Calu3 (cell line): ENCODE results near the gene VPS13C. TPM values are rescaled to one million over a fixed set of nuclear protein-coding genes. Genes with fewer than 3 reads are reported as not detected.

Experiments
- BruUV-seq: library from RNA; stranded (reverse); fragments of 400-500 nt; replicated peaks from 2 replicates; lab custom pipeline; 2021; lab: Mats Ljungman, UMichigan
- CTCF ChIA-PET: fragments of 300-600 bp; sonication (Branson Sonifier 250); formaldehyde crosslinking; loops from one replicate; lab custom pipeline; 2022; ENCODE audit warnings: antibody characterized with exemption; lab: Charles Lee
- DNase-seq: peaks from one replicate; pipeline ENCODE4 v3.0.0; 2022
- H3K27ac Mint-ChIP-seq: one replicate; pipeline ENCODE4 v1.8.0; 2022; ENCODE audit warnings: mixed read lengths; ENCODE audit not compliant: unreplicated experiment
- H3K27me3 Mint-ChIP-seq: one replicate; pipeline ENCODE4 v1.8.0; 2022; ENCODE audit warnings: mixed read lengths; ENCODE audit not compliant: unreplicated experiment
- H3K36me3 Mint-ChIP-seq: one replicate; pipeline ENCODE4 v1.8.0; 2022; ENCODE audit warnings: mild to moderate bottlenecking, moderate library complexity, mixed read lengths; ENCODE audit not compliant: insufficient read depth, unreplicated experiment
- H3K4me1 Mint-ChIP-seq: one replicate; pipeline ENCODE4 v1.8.0; 2022; ENCODE audit warnings: mild to moderate bottlenecking, low read depth, mixed read lengths; ENCODE audit not compliant: unreplicated experiment
- H3K4me3 Mint-ChIP-seq: one replicate; pipeline ENCODE4 v1.8.0; 2022; ENCODE audit warnings: mild to moderate bottlenecking, low read depth, moderate library complexity, mixed read lengths; ENCODE audit not compliant: unreplicated experiment
- H3K9me3 Mint-ChIP-seq: one replicate; pipeline ENCODE4 v1.8.0; 2022; ENCODE audit warnings: low read depth, mixed read lengths; ENCODE audit not compliant: unreplicated experiment
- intact Hi-C: fragments of 100-400 bp; cut with micrococcal nuclease; formaldehyde crosslinking; loops from one replicate; pipeline ENCODE4 v1.10.0; 2022; ENCODE audit not compliant: unreplicated experiment
- total RNA-seq: library from RNA; stranded (reverse); gene quantifications from 2 replicates; pipeline ENCODE4 v1.2.3, GENCODE V29; 2022
- TF ChIP-seq, protein P1 (sequence below): fragments of 200-600 bp; IDR thresholded peaks from one replicate; pipeline ENCODE4 v1.8.0; 2022; ENCODE audit warnings: antibody characterized with exemption; ENCODE audit not compliant: unreplicated experiment

VPS13C gene
- total RNA-seq, 1 experiment from 2014 or later = 99.9 TPM

DNA sequence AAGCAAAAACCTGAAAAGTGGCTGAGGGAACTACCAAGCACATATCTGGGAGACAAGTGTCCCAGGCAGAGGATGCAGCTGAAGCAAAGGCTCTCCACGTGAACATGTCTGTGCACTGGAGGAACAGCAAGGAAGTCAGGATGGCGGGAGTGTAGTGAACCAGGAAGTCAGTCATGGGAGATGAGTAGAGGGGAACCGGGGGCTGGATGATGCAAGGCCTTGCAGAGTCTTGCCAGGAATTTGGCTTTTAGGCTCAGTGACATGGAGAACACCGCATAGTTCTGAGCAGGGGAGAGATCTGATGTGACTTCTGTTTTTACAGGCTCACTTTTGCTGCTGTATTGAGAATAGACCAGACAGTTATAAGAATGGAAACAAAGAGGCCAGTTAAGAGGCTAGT, 25.5 kb upstream of the VPS13C start:
- BruUV-seq = no TSS peak
- no peak for DNase-seq
- H3K4me1 Mint-ChIP-seq = peaks cover 39% of the 10 kb centered on the region
- peaks cover 10% of the 10 kb centered on the region for H3K9me3 Mint-ChIP-seq
- no peaks in the 10 kb centered on the region for H3K27me3 Mint-ChIP-seq
- H3K27ac Mint-ChIP-seq = no peak overlapping the region
- CTCF ChIA-PET = no interaction called here
- intact Hi-C loops = no loop called here
- no peak overlapping the region for H3K4me3 Mint-ChIP-seq
- no peaks in the 10 kb centered on the region for H3K36me3 Mint-ChIP-seq
- TF ChIP-seq, protein P1, sequence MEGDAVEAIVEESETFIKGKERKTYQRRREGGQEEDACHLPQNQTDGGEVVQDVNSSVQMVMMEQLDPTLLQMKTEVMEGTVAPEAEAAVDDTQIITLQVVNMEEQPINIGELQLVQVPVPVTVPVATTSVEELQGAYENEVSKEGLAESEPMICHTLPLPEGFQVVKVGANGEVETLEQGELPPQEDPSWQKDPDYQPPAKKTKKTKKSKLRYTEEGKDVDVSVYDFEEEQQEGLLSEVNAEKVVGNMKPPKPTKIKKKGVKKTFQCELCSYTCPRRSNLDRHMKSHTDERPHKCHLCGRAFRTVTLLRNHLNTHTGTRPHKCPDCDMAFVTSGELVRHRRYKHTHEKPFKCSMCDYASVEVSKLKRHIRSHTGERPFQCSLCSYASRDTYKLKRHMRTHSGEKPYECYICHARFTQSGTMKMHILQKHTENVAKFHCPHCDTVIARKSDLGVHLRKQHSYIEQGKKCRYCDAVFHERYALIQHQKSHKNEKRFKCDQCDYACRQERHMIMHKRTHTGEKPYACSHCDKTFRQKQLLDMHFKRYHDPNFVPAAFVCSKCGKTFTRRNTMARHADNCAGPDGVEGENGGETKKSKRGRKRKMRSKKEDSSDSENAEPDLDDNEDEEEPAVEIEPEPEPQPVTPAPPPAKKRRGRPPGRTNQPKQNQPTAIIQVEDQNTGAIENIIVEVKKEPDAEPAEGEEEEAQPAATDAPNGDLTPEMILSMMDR = no peak

DNA sequence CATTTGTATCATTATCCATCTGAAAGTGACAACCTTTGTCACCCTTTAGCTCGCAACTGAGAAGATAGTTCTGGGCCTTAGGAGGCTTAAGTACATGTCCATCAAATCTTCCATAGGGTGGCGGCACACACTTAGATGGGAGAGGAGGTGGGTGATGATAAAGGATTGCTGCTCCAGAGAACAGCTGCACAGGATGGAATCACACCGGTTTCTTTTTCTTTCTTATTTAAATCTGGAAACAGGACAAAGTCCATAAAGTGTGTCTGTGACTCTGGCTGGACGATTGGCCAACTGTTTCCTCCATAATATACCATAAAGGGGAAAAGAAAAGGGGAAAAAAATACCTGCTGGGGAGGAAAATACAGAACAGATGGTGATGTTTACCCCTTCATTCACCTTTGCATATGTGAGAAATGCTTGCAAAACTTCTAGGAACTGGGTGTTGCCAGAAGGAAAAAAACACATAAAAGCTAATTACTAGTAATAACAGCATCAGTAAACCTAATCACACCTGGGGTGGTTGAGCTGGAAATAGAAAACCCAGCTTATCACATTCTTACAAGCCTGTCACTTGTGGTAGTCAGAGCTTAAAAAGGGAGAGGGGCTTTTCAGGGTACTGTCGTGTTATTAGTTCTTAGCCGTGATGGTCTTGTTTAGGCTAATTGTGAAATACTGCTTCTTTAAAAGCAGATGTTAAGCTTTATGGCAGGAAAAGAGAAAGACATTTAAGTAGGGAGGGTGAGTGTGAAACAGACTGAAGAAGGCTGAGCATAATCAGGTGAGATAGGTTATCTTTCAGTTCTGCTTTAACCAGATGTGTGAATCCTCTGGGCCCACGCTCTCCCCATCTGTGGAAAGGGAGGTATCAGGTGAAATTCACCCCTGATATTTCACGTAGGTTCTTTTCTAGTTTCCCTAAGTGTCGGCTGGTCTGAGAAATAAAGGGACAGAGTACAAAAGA, 23.2 kb upstream of the VPS13C start:
- H3K4me1 Mint-ChIP-seq = peaks cover 27% of the 10 kb centered on the region
- CTCF ChIA-PET = no interaction called here
- no peaks in the 10 kb centered on the region for H3K27me3 Mint-ChIP-seq
- H3K36me3 Mint-ChIP-seq = no peaks in the 10 kb centered on the region
- intact Hi-C loops = no loop called here
- H3K9me3 Mint-ChIP-seq = peaks cover 10% of the 10 kb centered on the region
- no TSS peak for BruUV-seq
- TF ChIP-seq, protein P1 = no peak
- H3K4me3 Mint-ChIP-seq = no peak overlapping the region
- no peak for DNase-seq
- H3K27ac Mint-ChIP-seq = no peak overlapping the region

- CTCF ChIA-PET = no interaction called here
- TF ChIP-seq, protein P1 = no peak
- H3K4me3 Mint-ChIP-seq = no peak overlapping the region
- BruUV-seq = no TSS peak
- peaks cover 20% of the 10 kb centered on the region for H3K4me1 Mint-ChIP-seq
- peaks cover 6% of the 10 kb centered on the region for H3K36me3 Mint-ChIP-seq
- peaks cover 10% of the 10 kb centered on the region for H3K9me3 Mint-ChIP-seq
- no peaks in the 10 kb centered on the region for H3K27me3 Mint-ChIP-seq
- intact Hi-C loops = loop anchor here (5.0 kb wide), 1 partner anchor 228 kb away; no protein-coding TSS in a partner anchor
- H3K27ac Mint-ChIP-seq = no peak overlapping the region
- DNase-seq = no peak
These were observed 19.3 kb upstream of the VPS13C start for GRCh38 chr15:62079594-62079993.

- peaks cover 6% of the 10 kb centered on the region for H3K36me3 Mint-ChIP-seq
- H3K27me3 Mint-ChIP-seq = no peaks in the 10 kb centered on the region
- H3K27ac Mint-ChIP-seq = peak overlapping the region; percentile 68
- TF ChIP-seq, protein P1 = no peak
- peak; percentile 80 for DNase-seq
- H3K4me3 Mint-ChIP-seq = peak overlapping the region; percentile 46
- peaks cover 20% of the 10 kb centered on the region for H3K4me1 Mint-ChIP-seq
- intact Hi-C loops = loop anchor here (1.0 to 5.0 kb wide), 2 partner anchors 35 to 232 kb away; no protein-coding TSS in a partner anchor
- CTCF ChIA-PET = interaction anchor here (0.7 to 1.8 kb wide), 16 partner anchors 9 to 1415 kb away, joined by 3 to 10 read pairs (median 4); partner anchors contain the start of gene C2CD4A
- H3K9me3 Mint-ChIP-seq = no peaks in the 10 kb centered on the region
- no TSS peak for BruUV-seq
These were observed 15.5 kb upstream of the VPS13C start for GRCh38 chr15:62075595-62076277.
